Neural progenitor cell (in vitro differentiated cells): ENCODE data around the gene CDC42SE2.

Experiments used
- EZH2 ChIP-seq: fragments of 200-600 bp; sonication (generic); IDR thresholded peaks from 2 replicates; pipeline ENCODE4 v1.6.1; 2017; ENCODE audit warnings: antibody characterized with exemption, mild to moderate bottlenecking, moderate library complexity
- EZH2phosphoT487 ChIP-seq: fragments of 200-600 bp; sonication (generic); IDR thresholded peaks from 2 replicates; pipeline ENCODE4 v1.6.1; 2017; ENCODE audit warnings: antibody characterized with exemption
- TF ChIP-seq, protein P1 (sequence below): fragments of 200-600 bp; sonication (generic); IDR thresholded peaks from 2 replicates; pipeline ENCODE4 v1.5.1; 2017; ENCODE audit warnings: antibody characterized with exemption, mild to moderate bottlenecking

DNA sequence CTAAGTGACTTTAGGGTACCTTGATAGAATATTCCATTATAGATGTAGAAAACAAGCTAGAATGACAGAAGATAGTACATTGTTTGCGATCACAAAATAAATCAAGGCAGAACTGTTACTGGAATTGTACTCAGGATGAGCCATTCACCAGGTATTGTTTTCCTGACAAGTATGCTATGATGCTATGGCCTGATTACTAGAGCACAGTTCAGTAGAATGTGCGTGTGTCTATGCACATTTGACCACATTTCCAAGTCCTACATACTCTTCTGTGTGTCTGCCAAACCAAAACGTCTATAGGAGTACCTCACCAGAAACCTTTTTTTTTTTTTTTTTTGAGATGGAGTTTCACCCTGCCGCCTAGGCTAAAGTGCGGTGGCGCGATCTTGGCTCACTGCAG lies 43.3 kb upstream of the CDC42SE2 start:
- TF ChIP-seq, protein P1, sequence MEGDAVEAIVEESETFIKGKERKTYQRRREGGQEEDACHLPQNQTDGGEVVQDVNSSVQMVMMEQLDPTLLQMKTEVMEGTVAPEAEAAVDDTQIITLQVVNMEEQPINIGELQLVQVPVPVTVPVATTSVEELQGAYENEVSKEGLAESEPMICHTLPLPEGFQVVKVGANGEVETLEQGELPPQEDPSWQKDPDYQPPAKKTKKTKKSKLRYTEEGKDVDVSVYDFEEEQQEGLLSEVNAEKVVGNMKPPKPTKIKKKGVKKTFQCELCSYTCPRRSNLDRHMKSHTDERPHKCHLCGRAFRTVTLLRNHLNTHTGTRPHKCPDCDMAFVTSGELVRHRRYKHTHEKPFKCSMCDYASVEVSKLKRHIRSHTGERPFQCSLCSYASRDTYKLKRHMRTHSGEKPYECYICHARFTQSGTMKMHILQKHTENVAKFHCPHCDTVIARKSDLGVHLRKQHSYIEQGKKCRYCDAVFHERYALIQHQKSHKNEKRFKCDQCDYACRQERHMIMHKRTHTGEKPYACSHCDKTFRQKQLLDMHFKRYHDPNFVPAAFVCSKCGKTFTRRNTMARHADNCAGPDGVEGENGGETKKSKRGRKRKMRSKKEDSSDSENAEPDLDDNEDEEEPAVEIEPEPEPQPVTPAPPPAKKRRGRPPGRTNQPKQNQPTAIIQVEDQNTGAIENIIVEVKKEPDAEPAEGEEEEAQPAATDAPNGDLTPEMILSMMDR = no peak
- TF ChIP-seq EZH2 = no peak
- TF ChIP-seq EZH2phosphoT487 = no peak
